Measurements from ENCODE around the gene MRPS25.
"Not testable (repeated sequence)": the region's sequence is repeated elsewhere in the genome, so short reads cannot be mapped to it uniquely, and the experiment has no call there.

The MRPS25 gene

GRCh38 chr3:15043408-15044171 is 21.5 kb downstream of the MRPS25 start:
- no peak for DNase-seq

GRCh38 chr3:15042936-15043335 is 22.2 kb downstream of the MRPS25 start:
- no peak for DNase-seq

GRCh38 chr3:15041950-15042349 is 23.2 kb downstream of the MRPS25 start:
- DNase-seq, result no peak

- no peak for DNase-seq
These were observed 24.3 kb downstream of the MRPS25 start for GRCh38 chr3:15040844-15041243.

- no peak for DNase-seq
These were observed 26.8 kb downstream of the MRPS25 start for GRCh38 chr3:15038306-15038705.

- no peak for DNase-seq
These were observed 32.0 kb downstream of the MRPS25 start for GRCh38 chr3:15033103-15033502.

GRCh38 chr3:15032650-15033049 is 32.5 kb downstream of the MRPS25 start:
- no peak for DNase-seq

GRCh38 chr3:15029625-15030024 is 35.5 kb downstream of the MRPS25 start:
- DNase-seq, result no peak

GRCh38 chr3:15023719-15024118 is 41.4 kb downstream of the MRPS25 start:
- DNase-seq, result no peak

- DNase-seq, result no peak
These were observed 41.9 kb downstream of the MRPS25 start for GRCh38 chr3:15023249-15023648.

- no peak for DNase-seq
These were observed 47.9 kb downstream of the MRPS25 start for GRCh38 chr3:15017191-15017590.

GRCh38 chr3:15015456-15015855 is 49.7 kb downstream of the MRPS25 start:
- no peak for DNase-seq

- no peak for DNase-seq
These were observed 50.3 kb downstream of the MRPS25 start for GRCh38 chr3:15014606-15015328.

- no peak for DNase-seq
These were observed 53.9 kb downstream of the MRPS25 start for GRCh38 chr3:15011174-15011573.

- DNase-seq, result no peak
These were observed 54.5 kb downstream of the MRPS25 start for GRCh38 chr3:15010664-15011063.

GRCh38 chr3:15009167-15009566 is 55.9 kb downstream of the MRPS25 start:
- no peak for DNase-seq

- no peak for DNase-seq
These were observed 57.4 kb downstream of the MRPS25 start for GRCh38 chr3:15007681-15008141.

- DNase-seq, result not testable (repeated sequence)
These were observed 65.9 kb downstream of the MRPS25 start for GRCh38 chr3:14999182-14999581.

Data from suppressor macrophage (primary cell).